Astrocyte (in vitro differentiated cells and primary cell): ENCODE results near the gene GM2A. TPM values are rescaled to one million over a fixed set of nuclear protein-coding genes. Genes with fewer than 3 reads are reported as not detected.

Source experiments
- DNase-seq: peaks from one replicate; pipeline ENCODE4 v3.0.0-alpha.2; 2010; ENCODE audit warnings: low read depth
- FAIRE-seq: peaks from 2 replicates; lab custom pipeline; 2011; peaks lifted over from hg19 to GRCh38; lab: Jason Lieb, UNC
- H2AFZ ChIP-seq: 2 replicates; pipeline ENCODE4 v1.6.0; 2012; ENCODE audit warnings: low read depth, low read length, inconsistent platforms
- H3K27ac ChIP-seq: 2 replicates; pipeline ENCODE4 v1.5.1; 2011; ENCODE audit warnings: low read depth, low read length, inconsistent platforms
- H3K27me3 ChIP-seq: 2 replicates; pipeline ENCODE4 v1.6.0; 2011; ENCODE audit warnings: low read length, inconsistent platforms; ENCODE audit not compliant: insufficient read depth
- H3K36me3 ChIP-seq: 2 replicates; pipeline ENCODE4 v1.5.1; 2011; ENCODE audit warnings: low read length, inconsistent platforms; ENCODE audit not compliant: insufficient read depth
- H3K4me1 ChIP-seq: 2 replicates; pipeline ENCODE4 v1.5.1; 2011; ENCODE audit warnings: low read length, inconsistent platforms; ENCODE audit not compliant: insufficient read depth
- H3K4me2 ChIP-seq: 2 replicates; pipeline ENCODE4 v1.6.0; 2012; ENCODE audit warnings: low read length, inconsistent platforms
- H3K4me3 ChIP-seq: 2 replicates; pipeline ENCODE4 v1.5.1; 2011; ENCODE audit warnings: low read depth, mild to moderate bottlenecking, low read length, inconsistent platforms; ENCODE audit not compliant: insufficient read depth
- H3K79me2 ChIP-seq: 2 replicates; pipeline ENCODE4 v1.6.0; 2012; ENCODE audit warnings: mild to moderate bottlenecking, low read length, inconsistent platforms; ENCODE audit not compliant: insufficient read depth
- H3K9ac ChIP-seq: 2 replicates; pipeline ENCODE4 v1.6.0; 2012; ENCODE audit warnings: mild to moderate bottlenecking, low read length, inconsistent platforms
- H3K9me3 ChIP-seq: 2 replicates; pipeline ENCODE4 v1.5.1; 2012; ENCODE audit warnings: low read depth, mild to moderate bottlenecking, low read length, inconsistent platforms; ENCODE audit not compliant: insufficient read depth
- H4K20me1 ChIP-seq: 2 replicates; pipeline ENCODE4 v1.6.0; 2012; ENCODE audit warnings: low read length, inconsistent platforms; ENCODE audit not compliant: insufficient read depth
- H3K27ac Mint-ChIP-seq: one replicate; pipeline ENCODE4 v1.8.0; 2021; ENCODE audit warnings: mild to moderate bottlenecking, mixed read lengths; ENCODE audit not compliant: unreplicated experiment
- H3K27me3 Mint-ChIP-seq: one replicate; pipeline ENCODE4 v1.8.0; 2021; ENCODE audit warnings: low read depth, mixed read lengths; ENCODE audit not compliant: unreplicated experiment
- H3K36me3 Mint-ChIP-seq: one replicate; pipeline ENCODE4 v1.8.0; 2021; ENCODE audit warnings: low read depth, mixed read lengths; ENCODE audit not compliant: unreplicated experiment
- H3K4me1 Mint-ChIP-seq: one replicate; pipeline ENCODE4 v1.8.0; 2021; ENCODE audit warnings: low read depth, mixed read lengths; ENCODE audit not compliant: unreplicated experiment
- H3K4me3 Mint-ChIP-seq: one replicate; pipeline ENCODE4 v1.8.0; 2021; ENCODE audit warnings: mild to moderate bottlenecking, moderate library complexity, mixed read lengths; ENCODE audit not compliant: unreplicated experiment
- H3K9me3 Mint-ChIP-seq: one replicate; pipeline ENCODE4 v1.8.0; 2021; ENCODE audit warnings: mild to moderate bottlenecking, mixed read lengths; ENCODE audit not compliant: unreplicated experiment
- CTCF ChIP-seq: IDR thresholded peaks from 2 replicates; pipeline ENCODE4 v1.5.1; 2011; ENCODE audit warnings: low read depth, mild to moderate bottlenecking, inconsistent platforms, low read length, moderate library complexity; ENCODE audit not compliant: insufficient read depth
- EZH2 ChIP-seq: IDR thresholded peaks from 2 replicates; pipeline ENCODE4 v1.6.1; 2012; ENCODE audit warnings: mild to moderate bottlenecking, low read length, inconsistent platforms; ENCODE audit not compliant: insufficient read depth
- total RNA-seq: library from RNA; stranded (reverse); gene quantifications from 2 replicates; pipeline ENCODE4 v1.2.1, GENCODE V29; 2021

The GM2A gene
- total RNA-seq, 1 donor from 2014 or later = 23.4 TPM

GRCh38 chr5:151244206-151244605, 8.8 kb upstream of the GM2A start:
- Histone ChIP-seq H3K4me2 (no peak overlapping the region), H3K27me3 (peaks cover 9% of the 10 kb centered on the region), H3K9ac (no peak overlapping the region), H3K27ac (no peak overlapping the region), H3K9me3 (no peaks in the 10 kb centered on the region), H3K36me3 (no peaks in the 10 kb centered on the region), H3K4me3 (no peak overlapping the region), H3K4me1 (no peaks in the 10 kb centered on the region), H4K20me1 (no peaks in the 10 kb centered on the region), H2AFZ (no peak overlapping the region), H3K79me2 (no peaks in the 10 kb centered on the region)
- no peak for DNase-seq
- TF ChIP-seq CTCF (no peak), EZH2 (no peak)
- H3K36me3 Mint-ChIP-seq = no peaks in the 10 kb centered on the region
- FAIRE-seq = no peak
- no peaks in the 10 kb centered on the region for H3K4me1 Mint-ChIP-seq
- H3K27ac Mint-ChIP-seq = no peak overlapping the region
- peaks cover 21% of the 10 kb centered on the region for H3K27me3 Mint-ChIP-seq
- no peak overlapping the region for H3K4me3 Mint-ChIP-seq
- peaks cover 3% of the 10 kb centered on the region for H3K9me3 Mint-ChIP-seq

- Histone ChIP-seq H3K9me3 (no peaks in the 10 kb centered on the region), H3K4me3 (no peak overlapping the region), H3K4me2 (no peak overlapping the region), H3K27me3 (peaks cover 9% of the 10 kb centered on the region), H3K4me1 (no peaks in the 10 kb centered on the region), H3K36me3 (no peaks in the 10 kb centered on the region), H3K79me2 (no peaks in the 10 kb centered on the region), H3K9ac (no peak overlapping the region), H3K27ac (no peak overlapping the region), H2AFZ (no peak overlapping the region), H4K20me1 (no peaks in the 10 kb centered on the region)
- no peak for TF ChIP-seq CTCF
- no peak for TF ChIP-seq EZH2
- no peaks in the 10 kb centered on the region for H3K4me1 Mint-ChIP-seq
- no peak overlapping the region for H3K27ac Mint-ChIP-seq
- H3K9me3 Mint-ChIP-seq = peaks cover 3% of the 10 kb centered on the region
- peaks cover 22% of the 10 kb centered on the region for H3K27me3 Mint-ChIP-seq
- FAIRE-seq = no peak
- DNase-seq = no peak
- H3K36me3 Mint-ChIP-seq = no peaks in the 10 kb centered on the region
- no peak overlapping the region for H3K4me3 Mint-ChIP-seq
Observed at GRCh38 chr5:151245680-151246219, 7.2 kb upstream of the GM2A start.

GRCh38 chr5:151248651-151249050, 4.3 kb upstream of the GM2A start:
- H3K9me3 ChIP-seq = no peaks in the 10 kb centered on the region
- H3K27ac ChIP-seq = no peak overlapping the region
- H3K4me2 ChIP-seq = no peak overlapping the region
- no peak overlapping the region for H3K27ac Mint-ChIP-seq
- no peak overlapping the region for H2AFZ ChIP-seq
- H3K4me1 ChIP-seq = peaks cover 5% of the 10 kb centered on the region
- H3K9ac ChIP-seq = no peak overlapping the region
- TF ChIP-seq CTCF (no peak), EZH2 (no peak)
- peaks cover 21% of the 10 kb centered on the region for H3K27me3 Mint-ChIP-seq
- no peaks in the 10 kb centered on the region for H4K20me1 ChIP-seq
- no peaks in the 10 kb centered on the region for H3K36me3 ChIP-seq
- H3K79me2 ChIP-seq = peaks cover 4% of the 10 kb centered on the region
- peaks cover 4% of the 10 kb centered on the region for H3K4me1 Mint-ChIP-seq
- peaks cover 3% of the 10 kb centered on the region for H3K9me3 Mint-ChIP-seq
- no peak for DNase-seq
- H3K4me3 Mint-ChIP-seq = no peak overlapping the region
- H3K4me3 ChIP-seq = no peak overlapping the region
- FAIRE-seq = no peak
- H3K27me3 ChIP-seq = peaks cover 9% of the 10 kb centered on the region
- H3K36me3 Mint-ChIP-seq = no peaks in the 10 kb centered on the region
